Stimulated activated CD8-positive, alpha-beta memory T cell treated with anti-CD3 and anti-CD28 coated beads, Interleukin-4, amount 100 ng/mL, for 24 hours (primary cell): ENCODE results near the gene VPS26C.

ENCODE experiments used
- DNase-seq: peaks from one replicate; pipeline ENCODE4 v3.0.0-alpha.2; 2020; ENCODE audit warnings: low read depth

VPS26C gene

DNA sequence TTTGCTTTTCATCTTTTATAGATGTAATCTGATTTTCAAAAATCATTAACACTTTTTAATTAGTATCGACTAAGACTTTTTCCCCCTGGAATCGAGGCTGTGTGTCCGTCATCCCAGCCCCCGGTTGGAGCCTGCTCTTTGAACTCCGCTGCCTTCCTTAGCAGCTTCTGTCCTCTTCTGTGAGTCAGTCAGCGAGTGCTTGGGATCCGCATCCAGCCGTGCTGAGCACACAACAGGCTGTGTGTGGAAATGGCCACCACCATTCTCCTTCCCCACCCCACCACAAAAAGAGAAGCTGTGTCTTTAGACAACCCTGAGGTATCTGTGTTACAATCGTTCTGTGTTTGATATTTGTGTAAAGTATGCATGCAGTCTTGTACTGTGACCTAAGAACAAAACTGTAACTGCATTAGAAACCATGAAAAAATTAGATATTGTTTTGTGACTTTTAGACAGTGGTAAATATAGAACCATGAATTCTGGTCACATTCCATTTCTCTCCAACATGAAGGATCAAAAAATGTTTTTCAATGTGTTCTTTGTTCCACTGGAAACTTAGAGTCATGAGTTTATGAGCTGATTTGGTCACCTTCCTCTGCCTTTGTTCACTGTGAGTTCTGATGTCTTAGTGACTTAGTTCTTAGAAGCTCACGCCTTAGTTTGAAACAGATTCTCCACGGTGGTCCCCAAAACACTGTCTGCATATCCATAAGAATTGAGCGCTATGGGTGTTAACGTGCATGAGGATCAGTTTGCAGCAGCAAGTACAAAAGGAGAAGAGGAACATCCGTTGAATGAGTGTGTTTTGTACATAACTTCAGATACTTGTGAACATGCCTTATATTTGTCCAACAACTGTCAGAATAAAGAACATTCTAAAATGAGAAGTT lies 64.7 kb downstream of the VPS26C start:
- DNase-seq, result no peak

DNA sequence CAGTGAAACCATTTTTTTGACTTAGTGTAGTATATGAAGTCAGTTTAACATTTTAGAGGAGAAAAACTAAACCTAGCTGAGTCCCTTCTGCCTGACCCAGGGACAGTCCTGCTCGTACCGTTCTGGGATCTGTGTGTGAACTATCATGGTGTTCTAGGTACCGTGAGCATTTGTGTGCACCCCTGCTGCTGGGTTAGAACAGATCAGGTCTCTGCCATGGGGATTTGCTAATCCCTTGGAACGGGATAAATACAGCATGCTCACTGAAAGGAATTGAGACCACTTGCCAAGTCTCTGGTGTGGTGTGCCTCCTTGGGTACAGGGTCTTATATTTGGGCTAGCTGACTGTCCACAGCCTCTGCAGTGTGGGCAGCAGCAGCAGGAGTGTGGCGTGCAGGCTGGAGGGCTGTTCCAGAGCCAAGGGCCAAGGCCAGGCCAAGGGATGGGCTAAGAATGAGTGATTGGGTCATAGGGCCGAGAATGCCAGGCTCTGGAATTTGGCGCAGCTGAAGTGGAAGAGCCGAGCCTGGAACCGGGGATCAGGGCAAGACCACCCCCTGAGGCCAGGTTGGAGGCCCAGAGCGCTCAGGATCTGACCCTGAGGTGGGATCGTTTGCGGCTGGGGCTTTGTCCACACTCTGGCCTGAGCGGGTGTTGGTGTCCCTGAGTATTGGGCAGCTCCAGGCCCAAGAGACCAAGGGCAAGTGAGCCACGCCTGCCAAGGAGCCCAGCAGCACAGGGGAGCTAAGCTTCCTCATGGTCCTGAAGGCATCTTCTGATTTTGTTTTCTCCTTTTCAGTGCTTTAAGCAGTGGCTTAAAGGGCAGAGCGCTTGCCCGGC lies 66.3 kb downstream of the VPS26C start:
- no peak for DNase-seq

DNA sequence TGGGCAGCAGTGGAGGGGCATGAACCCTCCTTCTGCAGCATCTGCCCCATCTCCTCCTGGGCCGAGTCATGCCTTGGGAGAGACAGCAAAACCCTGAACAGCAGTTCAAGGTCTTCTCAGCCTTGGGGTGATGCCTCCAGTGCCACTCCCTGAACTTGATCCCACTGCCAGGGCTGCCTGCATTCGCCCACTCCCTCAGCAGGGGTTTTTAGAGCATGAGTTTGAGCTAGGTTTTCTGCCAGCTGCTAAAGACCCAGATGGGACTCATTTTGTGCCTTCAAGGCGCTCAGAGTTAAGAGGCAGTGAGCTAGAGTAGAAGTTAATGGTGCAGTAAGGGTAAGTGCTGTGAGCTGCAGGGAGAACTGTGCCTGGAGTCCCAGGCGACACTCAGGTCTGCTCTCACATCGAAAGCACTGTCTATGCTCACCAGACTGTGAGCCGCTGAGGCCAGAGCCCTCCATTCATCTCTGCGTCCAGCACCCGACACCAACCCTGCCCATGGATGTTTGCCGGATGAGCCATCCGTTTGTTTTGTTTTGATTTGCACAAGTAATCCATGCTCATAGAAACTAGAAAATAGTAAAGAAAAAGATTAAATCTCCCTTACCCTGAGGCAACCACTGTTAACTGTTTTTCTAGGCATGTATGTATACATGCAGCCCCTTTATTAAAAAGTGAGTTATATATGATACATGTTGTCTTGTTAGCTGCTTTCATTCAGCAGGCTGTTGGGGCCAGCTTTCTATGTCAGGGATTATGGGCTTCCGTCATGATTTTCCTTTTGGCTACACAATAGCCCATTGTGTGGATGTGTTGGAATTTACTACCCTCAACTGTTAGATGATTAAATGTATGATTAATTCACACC lies 67.8 kb downstream of the VPS26C start:
- DNase-seq, result no peak

- no peak for DNase-seq
Measured at GRCh38 chr21:37197746-37198145, 69.4 kb downstream of the VPS26C start.

DNA sequence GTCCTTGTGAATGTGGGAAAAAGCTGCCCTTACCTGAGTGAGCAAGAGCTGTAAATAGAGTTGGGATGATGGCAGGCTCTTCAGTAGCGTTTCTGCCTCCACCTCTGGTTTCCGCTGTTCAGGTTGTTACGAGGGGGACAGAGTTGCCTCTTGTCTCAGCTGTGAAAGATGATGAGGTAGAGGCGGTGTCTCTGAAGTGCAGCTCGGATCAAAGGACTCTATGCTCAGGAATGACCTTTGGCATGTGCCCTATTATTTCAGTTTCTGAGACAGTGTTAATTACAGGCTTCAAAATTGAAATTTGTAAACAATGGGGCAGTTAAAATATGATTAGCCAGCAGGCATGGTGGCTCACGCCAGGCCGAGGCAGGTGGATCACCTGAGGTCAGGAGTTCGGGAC lies 70.3 kb downstream of the VPS26C start:
- no peak for DNase-seq

GRCh38 chr21:37195610-37196009 lies 71.5 kb downstream of the VPS26C start:
- DNase-seq, result no peak

- DNase-seq, result no peak
Measured at GRCh38 chr21:37195059-37195458, 72.1 kb downstream of the VPS26C start.

GRCh38 chr21:37193676-37194075 lies 73.5 kb downstream of the VPS26C start:
- no peak for DNase-seq

GRCh38 chr21:37193006-37193405 lies 74.1 kb downstream of the VPS26C start:
- no peak for DNase-seq

DNA sequence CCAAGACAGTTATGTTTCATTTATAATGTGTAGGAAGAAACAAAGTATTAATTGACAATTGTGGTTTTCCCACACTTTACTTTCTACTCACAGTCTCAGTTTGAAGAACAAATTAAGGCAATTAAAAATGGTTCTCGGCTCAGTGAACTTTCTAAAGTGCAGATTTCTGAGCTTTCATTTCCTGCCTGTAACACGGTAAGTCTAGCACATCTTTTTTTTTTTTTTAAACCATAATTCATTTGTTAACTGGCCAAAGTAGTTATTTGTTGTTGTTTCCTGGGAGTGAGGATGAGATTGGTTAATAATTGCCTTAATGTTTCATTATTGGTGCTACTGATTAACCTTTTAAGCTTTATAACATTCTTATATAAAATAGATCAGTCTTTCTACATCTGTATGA lies 75.1 kb downstream of the VPS26C start:
- no peak for DNase-seq

DNA sequence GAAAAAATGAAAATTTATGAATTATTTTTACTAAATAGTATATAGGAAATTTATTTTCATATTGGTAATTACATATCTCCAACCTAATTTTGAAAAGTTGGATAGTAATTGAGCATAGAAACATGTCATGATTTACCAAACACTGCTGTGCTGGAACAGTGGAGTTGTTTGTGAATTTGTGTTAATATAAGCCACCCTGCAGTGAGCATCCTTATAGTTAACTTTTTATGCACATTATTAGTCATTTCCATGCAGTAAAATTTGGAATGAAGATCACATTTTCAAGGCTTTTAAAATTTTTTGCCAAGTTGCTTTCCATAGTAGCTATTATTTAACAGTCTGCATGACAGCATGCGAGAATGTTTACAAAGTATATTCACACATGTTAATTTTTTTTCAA lies 78.3 kb downstream of the VPS26C start:
- no peak for DNase-seq

DNA sequence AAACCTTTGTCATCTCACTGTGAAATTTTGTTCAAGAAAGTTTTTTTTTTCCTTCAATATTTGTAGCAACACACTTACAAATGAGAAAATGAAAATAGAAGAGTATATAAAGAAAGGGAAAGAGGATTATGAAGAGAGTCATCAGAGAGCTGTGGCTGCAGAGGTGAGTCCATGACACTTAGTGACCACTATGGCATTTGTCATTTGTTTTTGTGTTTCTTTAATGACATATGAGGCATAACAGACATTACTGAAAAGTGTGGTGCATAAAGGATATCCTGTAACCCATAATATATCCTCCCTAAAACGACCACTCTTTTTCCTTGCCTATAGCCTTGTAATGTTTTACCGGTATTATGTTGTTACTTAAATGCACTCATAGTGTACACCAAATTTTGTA lies 80.2 kb downstream of the VPS26C start:
- no peak for DNase-seq

GRCh38 chr21:37184784-37185593 lies 82.1 kb downstream of the VPS26C start:
- DNase-seq, result no peak

- no peak for DNase-seq
Measured at GRCh38 chr21:37183749-37184148, 83.4 kb downstream of the VPS26C start.

DNA sequence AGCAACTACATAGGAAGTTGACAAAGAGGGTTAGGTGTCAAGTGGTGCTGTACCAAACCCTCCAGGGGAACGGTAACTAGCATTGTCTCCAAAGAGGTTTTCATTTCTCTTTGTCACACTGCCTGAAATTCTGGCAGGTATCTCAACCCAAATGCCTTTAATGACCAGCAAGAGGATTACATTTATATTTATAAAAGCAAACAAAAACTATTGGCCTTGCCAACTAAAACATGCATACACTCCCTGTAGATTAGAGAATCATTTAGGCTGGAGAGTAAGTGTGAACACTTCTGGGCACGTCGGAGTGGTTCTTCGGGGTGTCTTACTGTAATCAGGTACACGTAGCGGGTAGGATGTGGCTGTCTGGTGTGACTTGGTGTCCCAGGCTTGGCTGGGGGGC lies 84.9 kb downstream of the VPS26C start:
- no peak for DNase-seq

DNA sequence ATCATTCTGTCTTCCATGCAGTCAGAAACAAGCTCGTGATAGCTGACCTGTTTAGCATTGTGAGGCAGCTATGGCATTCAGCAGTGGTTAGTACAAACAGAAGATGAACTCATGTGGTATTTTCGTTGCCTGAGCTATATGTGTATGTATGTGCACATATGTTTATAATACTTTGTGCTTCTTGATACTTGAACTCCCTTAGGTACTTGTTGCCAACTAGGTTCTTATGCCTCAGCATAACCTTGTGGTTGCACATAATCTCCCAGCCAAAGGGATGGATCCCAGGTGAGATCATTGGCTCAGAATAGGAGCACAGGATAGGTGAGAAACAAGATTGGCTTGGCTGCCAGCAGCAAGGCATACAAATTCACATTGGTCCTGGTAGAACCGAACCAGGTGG lies 86.1 kb downstream of the VPS26C start:
- no peak for DNase-seq

DNA sequence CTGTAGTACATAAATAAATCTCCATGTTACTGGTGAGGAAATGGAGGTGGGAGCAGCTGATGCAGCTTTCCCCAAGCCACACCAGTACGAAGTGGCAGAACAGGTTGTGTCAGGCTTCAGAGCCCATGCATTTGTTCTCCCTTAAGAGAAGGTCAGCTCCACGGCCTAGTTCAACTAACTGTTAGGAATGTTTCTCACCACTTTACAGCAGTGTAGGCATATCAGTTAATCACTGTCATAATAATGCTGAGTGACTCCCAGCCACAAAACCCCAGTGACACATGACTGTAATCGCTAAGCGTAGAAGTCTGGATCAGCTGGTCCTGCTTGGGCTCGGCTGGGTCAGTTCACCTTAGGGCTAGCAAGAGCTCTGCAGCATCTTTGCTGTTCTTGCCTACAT lies 90.4 kb downstream of the VPS26C start:
- no peak for DNase-seq
